LNCAP (cell line): ENCODE results near the gene NDUFV2.

Source experiments
- TF ChIP-seq, protein P1 (sequence below): fragments of 450-650 bp; IDR thresholded peaks from 2 replicates; pipeline ENCODE4 v1.5.1; 2017; ENCODE audit warnings: mild to moderate bottlenecking

NDUFV2 gene

DNA sequence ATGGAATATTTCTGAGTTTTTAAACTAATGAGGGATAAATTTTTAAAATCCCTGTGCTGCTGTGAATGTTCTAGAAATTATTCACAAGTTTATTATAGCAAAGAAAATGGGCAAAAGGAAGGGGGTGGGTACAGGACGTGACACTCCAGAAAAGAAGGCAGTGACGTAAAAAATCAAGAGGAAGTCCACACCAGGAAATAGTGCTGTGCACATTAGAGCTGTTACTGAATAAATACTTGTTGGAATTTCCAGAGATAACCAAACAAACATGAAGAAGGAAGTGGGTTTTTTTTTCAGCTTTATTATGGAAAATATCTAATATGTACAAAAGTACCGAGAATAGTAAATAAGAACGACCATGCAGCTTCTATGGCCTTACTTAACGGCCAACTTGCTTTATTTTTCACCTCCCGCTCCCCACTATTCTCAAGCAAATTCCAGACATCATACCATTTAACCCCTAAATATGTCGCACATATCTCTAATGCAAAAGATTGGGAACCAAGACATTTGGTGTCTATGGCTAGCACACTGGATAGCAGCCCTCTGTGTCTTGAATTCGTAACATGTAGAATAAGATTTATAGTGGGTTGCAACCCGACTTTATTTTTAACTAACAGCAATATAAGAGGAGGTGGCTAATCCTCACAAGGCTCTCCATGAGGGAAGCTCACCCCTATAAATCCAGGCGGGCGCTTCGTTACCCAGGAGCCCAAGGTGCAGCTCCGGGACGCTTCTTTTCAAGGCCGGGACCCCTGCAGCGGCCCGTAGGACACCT lies 580 bp upstream of the NDUFV2 start:
- TF ChIP-seq, protein P1, sequence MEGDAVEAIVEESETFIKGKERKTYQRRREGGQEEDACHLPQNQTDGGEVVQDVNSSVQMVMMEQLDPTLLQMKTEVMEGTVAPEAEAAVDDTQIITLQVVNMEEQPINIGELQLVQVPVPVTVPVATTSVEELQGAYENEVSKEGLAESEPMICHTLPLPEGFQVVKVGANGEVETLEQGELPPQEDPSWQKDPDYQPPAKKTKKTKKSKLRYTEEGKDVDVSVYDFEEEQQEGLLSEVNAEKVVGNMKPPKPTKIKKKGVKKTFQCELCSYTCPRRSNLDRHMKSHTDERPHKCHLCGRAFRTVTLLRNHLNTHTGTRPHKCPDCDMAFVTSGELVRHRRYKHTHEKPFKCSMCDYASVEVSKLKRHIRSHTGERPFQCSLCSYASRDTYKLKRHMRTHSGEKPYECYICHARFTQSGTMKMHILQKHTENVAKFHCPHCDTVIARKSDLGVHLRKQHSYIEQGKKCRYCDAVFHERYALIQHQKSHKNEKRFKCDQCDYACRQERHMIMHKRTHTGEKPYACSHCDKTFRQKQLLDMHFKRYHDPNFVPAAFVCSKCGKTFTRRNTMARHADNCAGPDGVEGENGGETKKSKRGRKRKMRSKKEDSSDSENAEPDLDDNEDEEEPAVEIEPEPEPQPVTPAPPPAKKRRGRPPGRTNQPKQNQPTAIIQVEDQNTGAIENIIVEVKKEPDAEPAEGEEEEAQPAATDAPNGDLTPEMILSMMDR = no peak

DNA sequence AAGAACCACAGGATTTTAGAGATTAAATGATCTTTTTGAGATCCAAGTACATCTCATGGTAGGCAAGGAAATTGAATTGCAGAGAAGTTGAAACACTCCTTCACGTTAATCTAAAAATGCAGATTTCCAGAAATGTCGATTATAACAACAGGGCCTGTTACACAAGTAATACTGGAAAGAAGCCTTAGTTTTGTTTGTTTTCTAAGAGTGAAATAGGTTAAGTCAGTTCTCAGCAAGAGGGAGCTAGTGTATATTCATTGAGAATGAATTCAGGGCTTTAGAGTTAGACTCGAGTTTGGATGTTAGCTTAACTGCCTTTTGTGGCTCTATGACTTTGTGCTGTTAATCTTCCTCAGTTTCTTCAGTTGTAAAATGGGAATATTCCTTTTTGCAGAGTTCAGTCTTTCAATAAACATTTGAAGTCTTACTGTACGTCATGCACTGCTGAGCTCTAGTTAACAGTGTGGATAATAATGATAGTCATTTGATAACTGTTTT lies 926 bp downstream of the NDUFV2 start:
- TF ChIP-seq, protein P1 = 0 out of 2 replicates have a peak, but pooled peaks have one; percentile 35

DNA sequence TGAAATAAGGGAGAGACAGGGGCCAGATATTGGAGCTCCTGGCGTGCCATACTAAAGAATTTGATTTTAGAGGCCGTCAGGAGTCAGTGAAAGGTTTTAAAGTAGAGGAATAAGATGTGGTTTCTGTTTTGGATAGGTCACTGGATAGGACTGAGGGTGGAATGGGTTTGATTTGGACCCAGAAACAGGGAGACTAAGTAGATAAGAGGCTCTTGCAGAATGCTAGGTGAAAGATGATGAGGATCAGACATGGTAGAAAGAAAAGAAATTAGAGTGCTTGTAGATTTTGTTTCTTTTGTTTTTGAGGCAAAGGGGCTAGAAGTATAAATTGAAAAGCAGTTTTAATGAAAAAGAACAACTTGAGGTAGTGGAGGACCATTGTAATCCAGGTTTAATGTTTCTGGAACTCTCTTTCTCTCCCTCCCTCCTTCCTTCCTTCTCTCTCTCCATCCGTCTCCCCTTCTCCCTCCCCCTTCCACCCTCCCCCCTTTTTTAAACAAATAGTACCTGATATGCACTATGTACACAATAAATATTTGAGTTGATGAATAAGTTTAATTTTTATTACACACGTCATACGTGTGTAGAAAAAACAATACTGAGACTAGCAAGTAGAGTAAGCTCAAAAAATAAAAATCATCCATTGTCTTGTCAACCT lies 1.9 kb downstream of the NDUFV2 start:
- TF ChIP-seq, protein P1 = no peak

DNA sequence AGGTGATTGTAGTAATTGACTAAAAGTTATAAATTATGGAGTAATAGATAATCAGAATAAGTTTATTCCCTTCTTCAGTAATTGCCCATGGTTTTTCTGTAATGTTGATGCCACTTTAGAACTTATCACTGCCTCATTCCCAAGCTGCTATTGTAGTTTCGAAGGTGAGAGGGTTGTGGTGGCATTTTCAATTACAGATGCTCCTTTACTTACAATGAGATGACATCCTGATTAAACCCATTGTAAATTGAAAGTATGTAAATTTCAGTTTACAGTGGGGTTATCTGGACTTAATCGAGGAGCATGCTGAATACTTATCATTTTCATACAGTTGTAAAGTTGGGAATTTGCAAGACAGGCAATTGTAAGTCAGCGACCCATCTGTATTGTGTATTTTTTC lies 2.9 kb downstream of the NDUFV2 start:
- TF ChIP-seq, protein P1 = no peak

DNA sequence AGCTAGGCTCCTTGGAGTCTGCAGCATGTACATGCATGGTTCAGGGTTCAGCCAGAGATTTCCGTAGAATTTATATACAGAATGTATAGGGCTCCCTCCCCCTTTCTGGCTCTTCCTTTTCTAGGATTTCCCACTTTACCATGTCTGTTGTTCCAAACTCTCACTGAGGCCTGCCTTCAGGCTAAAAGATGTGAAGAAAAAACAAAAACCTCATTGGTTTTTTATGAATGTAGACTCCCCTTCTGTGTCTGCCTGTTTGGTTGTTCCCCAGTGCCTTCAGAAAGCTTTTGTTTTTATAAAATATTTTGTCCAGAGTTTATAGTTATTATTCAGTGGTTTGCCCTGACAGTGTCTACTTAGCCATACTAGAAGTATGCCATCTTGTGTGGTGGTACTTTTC lies 3.6 kb downstream of the NDUFV2 start:
- TF ChIP-seq, protein P1 = no peak

DNA sequence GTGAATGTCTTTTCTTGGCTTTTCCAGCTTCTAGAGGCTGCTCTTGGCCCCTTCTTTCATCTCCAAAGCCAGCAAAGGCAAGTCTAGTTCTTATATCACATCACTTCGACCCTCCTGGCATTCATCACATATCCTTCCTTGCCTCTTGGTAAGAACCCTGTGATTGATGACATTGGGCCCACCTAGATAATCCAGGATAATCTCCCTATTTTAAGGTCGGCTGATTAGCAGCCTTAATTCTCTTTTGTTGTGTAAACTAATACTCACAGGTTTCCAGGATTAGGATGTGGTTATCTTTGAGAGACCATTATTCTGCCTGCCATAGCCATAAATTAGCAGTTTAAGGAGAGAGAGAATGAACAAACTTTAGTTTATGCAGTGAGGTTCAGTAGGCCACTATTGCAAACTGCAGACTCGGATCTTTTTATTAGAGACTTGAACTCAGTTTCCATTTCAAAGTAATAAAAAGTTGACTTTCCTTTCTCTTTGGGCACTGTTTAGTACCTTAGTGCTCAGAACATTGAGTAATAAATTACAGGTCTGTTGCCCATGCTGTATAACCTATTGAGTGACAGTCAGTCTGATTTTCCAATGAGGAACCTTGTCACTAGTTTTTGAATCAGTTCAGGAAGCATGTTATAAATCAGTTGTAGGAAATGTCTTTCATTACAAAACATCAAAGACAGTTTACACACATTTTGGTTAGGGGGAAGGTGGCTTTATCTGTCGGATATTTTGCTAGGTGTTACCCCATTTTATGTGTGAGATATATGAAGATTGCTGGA lies 4.5 kb downstream of the NDUFV2 start:
- TF ChIP-seq, protein P1 = no peak

DNA sequence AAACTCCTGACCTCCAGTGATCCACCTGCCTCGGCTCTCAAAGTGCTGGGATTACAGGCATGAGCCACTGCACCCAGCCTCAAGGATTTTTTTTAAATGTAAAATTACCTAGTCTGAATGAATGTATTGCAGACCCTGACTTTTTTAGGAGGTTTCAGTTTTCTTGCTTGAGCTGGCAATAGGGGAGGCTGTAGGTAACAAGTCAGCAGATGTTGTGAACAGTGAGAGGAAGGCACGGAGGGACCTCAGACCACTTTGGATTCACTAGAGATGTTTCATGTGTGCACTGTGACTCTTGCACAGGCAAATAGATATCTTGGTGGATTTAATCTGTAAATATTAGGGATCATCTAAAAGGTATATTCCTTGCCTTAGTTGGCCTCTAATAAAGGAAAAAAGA lies 6.4 kb downstream of the NDUFV2 start:
- TF ChIP-seq, protein P1 = no peak
